Measurements from ENCODE around the gene GNAZ.

DNA sequence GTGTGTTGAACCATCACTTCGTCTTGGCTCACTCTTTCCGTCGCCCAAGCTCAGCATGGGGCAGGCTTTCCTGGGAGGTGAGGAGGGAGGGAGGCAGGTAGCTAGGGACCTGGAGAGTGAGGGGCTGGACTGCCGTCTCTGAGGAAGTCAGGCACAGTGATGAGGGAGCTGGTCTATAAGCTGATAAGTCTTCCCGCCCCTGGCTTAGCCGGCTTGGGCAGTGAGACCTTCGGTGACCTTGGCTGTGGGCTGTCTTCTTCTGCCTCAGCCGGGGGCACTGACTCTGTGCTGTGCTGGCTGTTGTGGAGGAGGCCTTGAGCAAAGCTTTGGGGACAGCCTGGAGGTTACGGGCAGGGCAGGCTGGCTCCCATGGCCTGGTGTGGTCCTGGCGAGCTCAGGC is 18.7 kb downstream of the GNAZ start:
- TF ChIP-seq CTCF (IDR thresholded peaks at IDR 0.05; ENCODE audit: low read depth, low read length, missing input control) (no peak), FOXA1 (IDR thresholded peaks at IDR 0.05) (no peak)
- TF ChIP-seq, protein P1, sequence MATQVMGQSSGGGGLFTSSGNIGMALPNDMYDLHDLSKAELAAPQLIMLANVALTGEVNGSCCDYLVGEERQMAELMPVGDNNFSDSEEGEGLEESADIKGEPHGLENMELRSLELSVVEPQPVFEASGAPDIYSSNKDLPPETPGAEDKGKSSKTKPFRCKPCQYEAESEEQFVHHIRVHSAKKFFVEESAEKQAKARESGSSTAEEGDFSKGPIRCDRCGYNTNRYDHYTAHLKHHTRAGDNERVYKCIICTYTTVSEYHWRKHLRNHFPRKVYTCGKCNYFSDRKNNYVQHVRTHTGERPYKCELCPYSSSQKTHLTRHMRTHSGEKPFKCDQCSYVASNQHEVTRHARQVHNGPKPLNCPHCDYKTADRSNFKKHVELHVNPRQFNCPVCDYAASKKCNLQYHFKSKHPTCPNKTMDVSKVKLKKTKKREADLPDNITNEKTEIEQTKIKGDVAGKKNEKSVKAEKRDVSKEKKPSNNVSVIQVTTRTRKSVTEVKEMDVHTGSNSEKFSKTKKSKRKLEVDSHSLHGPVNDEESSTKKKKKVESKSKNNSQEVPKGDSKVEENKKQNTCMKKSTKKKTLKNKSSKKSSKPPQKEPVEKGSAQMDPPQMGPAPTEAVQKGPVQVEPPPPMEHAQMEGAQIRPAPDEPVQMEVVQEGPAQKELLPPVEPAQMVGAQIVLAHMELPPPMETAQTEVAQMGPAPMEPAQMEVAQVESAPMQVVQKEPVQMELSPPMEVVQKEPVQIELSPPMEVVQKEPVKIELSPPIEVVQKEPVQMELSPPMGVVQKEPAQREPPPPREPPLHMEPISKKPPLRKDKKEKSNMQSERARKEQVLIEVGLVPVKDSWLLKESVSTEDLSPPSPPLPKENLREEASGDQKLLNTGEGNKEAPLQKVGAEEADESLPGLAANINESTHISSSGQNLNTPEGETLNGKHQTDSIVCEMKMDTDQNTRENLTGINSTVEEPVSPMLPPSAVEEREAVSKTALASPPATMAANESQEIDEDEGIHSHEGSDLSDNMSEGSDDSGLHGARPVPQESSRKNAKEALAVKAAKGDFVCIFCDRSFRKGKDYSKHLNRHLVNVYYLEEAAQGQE (IDR thresholded peaks at IDR 0.05) = no peak
- TF ChIP-seq, protein P2, sequence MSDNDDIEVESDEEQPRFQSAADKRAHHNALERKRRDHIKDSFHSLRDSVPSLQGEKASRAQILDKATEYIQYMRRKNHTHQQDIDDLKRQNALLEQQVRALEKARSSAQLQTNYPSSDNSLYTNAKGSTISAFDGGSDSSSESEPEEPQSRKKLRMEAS (IDR thresholded peaks at IDR 0.05) = no peak
